ENCODE data around the gene VEPH1.

- no peak for TF ChIP-seq CTCF (IDR thresholded peaks at IDR 0.05)
- TF ChIP-seq POLR2A (IDR thresholded peaks at IDR 0.05), result no peak
Observed at GRCh38 chr3:157540656-157541055, 37.4 kb upstream of the VEPH1 start.

Measured in body of pancreas (tissue), 4 donors.